Activated gamma-delta T cell treated with Interleukin-2 at 50 U/mL for 16 hours (primary cell): Measurements from ENCODE around the gene ENTPD6.
"Not testable (repeated sequence)": the region's sequence is repeated elsewhere in the genome, so short reads cannot be mapped to it uniquely, and the experiment has no call there.

Experiments
- DNase-seq: peaks from one replicate; pipeline ENCODE4 v3.0.0-alpha.2; 2020

ENTPD6 gene

GRCh38 chr20:25225642-25226432 lies 30.3 kb downstream of the ENTPD6 start:
- no peak for DNase-seq

- no peak for DNase-seq
Measured at GRCh38 chr20:25226433-25227316, 31.2 kb downstream of the ENTPD6 start.

- DNase-seq, result no peak
Measured at GRCh38 chr20:25227317-25227831, 31.9 kb downstream of the ENTPD6 start.

- DNase-seq, result no peak
Measured at GRCh38 chr20:25229486-25230165, 34.1 kb downstream of the ENTPD6 start.

- no peak for DNase-seq
Measured at GRCh38 chr20:25230166-25230831, 34.8 kb downstream of the ENTPD6 start.

GRCh38 chr20:25233016-25233772 lies 37.7 kb downstream of the ENTPD6 start:
- no peak for DNase-seq

GRCh38 chr20:25234009-25234849 lies 38.7 kb downstream of the ENTPD6 start:
- DNase-seq, result not testable (repeated sequence)

- DNase-seq, result no peak
Measured at GRCh38 chr20:25236450-25237304, 41.2 kb downstream of the ENTPD6 start.

GRCh38 chr20:25237610-25238318 lies 42.3 kb downstream of the ENTPD6 start:
- DNase-seq, result no peak

- DNase-seq, result no peak
Measured at GRCh38 chr20:25238319-25239037, 43.0 kb downstream of the ENTPD6 start.

GRCh38 chr20:25239387-25240370 lies 44.2 kb downstream of the ENTPD6 start:
- DNase-seq, result no peak

- not testable (repeated sequence) for DNase-seq
Measured at GRCh38 chr20:25240851-25241658, 45.5 kb downstream of the ENTPD6 start.

- not testable (repeated sequence) for DNase-seq
Measured at GRCh38 chr20:25241659-25241955, 46.1 kb downstream of the ENTPD6 start.

- no peak for DNase-seq
Measured at GRCh38 chr20:25242231-25242630, 46.7 kb downstream of the ENTPD6 start.

GRCh38 chr20:25243416-25243979 lies 48.0 kb downstream of the ENTPD6 start:
- DNase-seq, result no peak

GRCh38 chr20:25244976-25245375 lies 49.5 kb downstream of the ENTPD6 start:
- no peak for DNase-seq
